ENCODE data around the gene FRYL. TPM values are rescaled to one million over a fixed set of nuclear protein-coding genes. Genes with fewer than 3 reads are reported as not detected.

FRYL gene
- total and polyA plus RNA-seq, 2 of the 8 experiments (the other 6 are each of a cell fraction or from before 2014, with no cell fraction given) = 8.0 to 36.5 TPM

GRCh38 chr4:48546336-48546735 is 233.7 kb downstream of the FRYL start:
- Histone ChIP-seq H3K23me2 (ENCODE audit: low read depth, low read length) (no peaks in the 10 kb centered on the region), H3K9me3 (ENCODE audit: insufficient read depth in 2 of 2, low read depth in 1 of 2, low read length in 1 of 2) (no peaks in the 10 kb centered on the region), H3K56ac (replicated peaks; ENCODE audit: insufficient read length, low read depth, low read length) (no peak overlapping the region), H3K27ac (ENCODE audit: low read depth, low read length) (no peak overlapping the region), H2BK15ac (ENCODE audit: low read length) (no peak overlapping the region), H2BK120ac (replicated peaks; ENCODE audit: low read depth, low read length) (no peak overlapping the region), H4K91ac (replicated peaks; ENCODE audit: insufficient read length, low read length) (no peak overlapping the region), H3K23ac (ENCODE audit: insufficient read length) (no peak overlapping the region), H3K4me1 (replicated peaks in 1 of 4; ENCODE audit: control insufficient read depth in 3 of 4, insufficient read depth in 4 of 4, low read length in 3 of 4) (no peaks in the 10 kb centered on the region; a peak in 1 of 7 replicates), H2BK20ac (ENCODE audit: low read length) (no peak overlapping the region), H2BK12ac (ENCODE audit: low read depth, low read length) (no peak overlapping the region), H2AK5ac (ENCODE audit: low read depth, low read length) (no peak overlapping the region), H3K79me2 (ENCODE audit: control insufficient read depth in 1 of 2, insufficient read depth in 2 of 2, low read length in 2 of 2) (no peaks in the 10 kb centered on the region), H3K9ac (replicated peaks in 1 of 4; ENCODE audit: extremely low read depth in 1 of 4, low read depth in 3 of 4, low read length in 3 of 4) (no peak overlapping the region), H2AFZ (ENCODE audit: low read length) (no peak overlapping the region), H3K4ac (replicated peaks; ENCODE audit: insufficient read length, low read depth, low read length) (no peak overlapping the region), H3K79me1 (ENCODE audit: low read depth, low read length) (no peaks in the 10 kb centered on the region), H4K20me1 (replicated peaks in 1 of 2; ENCODE audit: control insufficient read depth in 1 of 2, insufficient read depth in 2 of 2, low read length in 2 of 2) (peaks cover 0 to 3% of the 10 kb centered on the region in 2 experiments), H3K4me2 (ENCODE audit: insufficient read depth in 1 of 2, low read depth in 2 of 2, low read length in 2 of 2) (no peak overlapping the region), H4K8ac (ENCODE audit: extremely low read depth, insufficient read depth, low read length) (no peak overlapping the region), H3K18ac (ENCODE audit: extremely low read depth, low read length) (no peak overlapping the region), H4K5ac (ENCODE audit: insufficient read length, low read depth, low read length) (no peak overlapping the region), H3K14ac (ENCODE audit: insufficient read length) (no peak overlapping the region), H3K27me3 (replicated peaks in 1 of 4; ENCODE audit: control insufficient read depth in 3 of 4, extremely low read depth in 1 of 4, insufficient read depth in 3 of 4, low read length in 3 of 4) (peaks cover 0 to 1% (median 0%) of the 10 kb centered on the region in 4 experiments; a peak in 1 of 7 replicates), H3K4me3 (ENCODE audit: extremely low read depth in 1 of 4, insufficient read depth in 2 of 4, low read depth in 3 of 4, low read length in 4 of 4) (no peak overlapping the region), H2BK5ac (ENCODE audit: low read depth, low read length) (no peak overlapping the region), H3K36me3 (ENCODE audit: control insufficient read depth in 2 of 4, insufficient read depth in 4 of 4, low read length in 3 of 4) (peaks cover 3 to 62% (median 37%) of the 10 kb centered on the region in 4 experiments; a peak in 7 of 8 replicates)
- 70% methylated on average over 2 of the region's 2 CpGs; no CpG with 5 or more reads in 1 of the 2 experiments for WGBS, 2 experiments (ENCODE audit: extremely low coverage in 1 of 2, insufficient coverage in 1 of 2, insufficient read length in 1 of 2, insufficient replicate concordance in 2 of 2, low coverage in 1 of 2, low lambda C conversion rate in 2 of 2, missing lambda C conversion rate in 1 of 2)
- POLR2A ChIA-PET (ENCODE audit: partially characterized antibody) = interaction anchor here (1.7 kb wide), 1 partner anchor 13 kb away, joined by 3 read pairs; no protein-coding TSS in a partner anchor
- DNase-seq (ENCODE audit: low read depth in 1 of 2, low spot score in 2 of 2) (no peak), FAIRE-seq (peak; percentile 60)
- CTCF ChIA-PET (ENCODE audit: partially characterized antibody) = interaction anchor here (0.6 to 2.9 kb wide), 25 partner anchors 8 to 419 kb away, joined by 3 to 14 read pairs (median 4); no protein-coding TSS in a partner anchor
- TF ChIP-seq KDM5A (IDR thresholded peaks at IDR 0.05; ENCODE audit: low read length) = no peak
- TF ChIP-seq CEBPB (IDR thresholded peaks at IDR 0.05; ENCODE audit: low read depth, low read length) = no peak
- no peak for TF ChIP-seq EGR1 (IDR thresholded peaks at IDR 0.05; ENCODE audit: borderline replicate concordance, low read depth, low read length)
- TF ChIP-seq PHF8 (conservative IDR thresholded peaks at IDR 0.05; ENCODE audit: low read depth, low read length) = no peak
- peak in 2 of 3 experiments; percentile 59 to 72; a peak in 3 of 4 replicates for TF ChIP-seq CTCF (IDR thresholded peaks at IDR 0.05; ENCODE audit: control extremely low read depth in 1 of 3, insufficient read depth in 1 of 3, low read depth in 1 of 3, low read length in 3 of 3)
- no peak for TF ChIP-seq ASH2L (IDR thresholded peaks at IDR 0.05; ENCODE audit: low read length)
- peak; percentile 81 to 84 for TF ChIP-seq RAD21 (IDR thresholded peaks at IDR 0.05 in 1 of 2, conservative IDR thresholded peaks at IDR 0.05 in 1 of 2; ENCODE audit: low read depth in 2 of 2, low read length in 2 of 2)
- TF ChIP-seq BRCA1 (IDR thresholded peaks at IDR 0.05; ENCODE audit: low read depth, low read length) = no peak
- TF ChIP-seq JUN (IDR thresholded peaks at IDR 0.05; ENCODE audit: low read depth, low read length) = no peak
- no peak for TF ChIP-seq RFX5 (IDR thresholded peaks at IDR 0.05; ENCODE audit: borderline replicate concordance, low read depth, low read length)
- no peak for TF ChIP-seq KDM1A (IDR thresholded peaks at IDR 0.05; ENCODE audit: borderline replicate concordance, low read length)

All from H1 (cell line).